Endothelial cell of umbilical vein (primary cell): ENCODE data around the gene AMPH. TPM values are rescaled to one million over a fixed set of nuclear protein-coding genes. Genes with fewer than 3 reads are reported as not detected.
A peak's percentile ranks its signal among the peaks of the same experiment; 100 is the strongest.
"Not testable (repeated sequence)": the region's sequence is repeated elsewhere in the genome, so short reads cannot be mapped to it uniquely, and the experiment has no call there.

Source experiments
- BruUV-seq: library from RNA; stranded (reverse); fragments of 400-500 nt; replicated peaks from 2 replicates; lab custom pipeline; 2021; lab: Mats Ljungman, UMichigan
- CTCF ChIA-PET: fragments of 300-600, 350-600 bp; sonication (Branson Sonifier 250); formaldehyde crosslinking; loops from one replicate; lab custom pipeline; 2021; ENCODE audit warnings: antibody characterized with exemption, inconsistent platforms; lab: Charles Lee
- POLR2A ChIA-PET: fragments of 300-600, 350-600 bp; sonication (Branson Sonifier 250); formaldehyde crosslinking; loops from one replicate; lab custom pipeline; 2021; ENCODE audit warnings: antibody characterized with exemption, inconsistent platforms; lab: Charles Lee
- DNase-seq: peaks from one replicate; pipeline ENCODE4 v3.0.0-alpha.2; 2011; ENCODE audit warnings: low read depth, low spot score
- FAIRE-seq: peaks from 2 replicates; lab custom pipeline; 2011; peaks lifted over from hg19 to GRCh38; lab: Jason Lieb, UNC
- H2AFZ ChIP-seq: 2 replicates; pipeline ENCODE4 v1.6.0; 2012; ENCODE audit warnings: low read depth, low read length, control low read depth, inconsistent platforms
- H3K27ac ChIP-seq: 2 replicates; pipeline ENCODE4 v1.5.1; 2011; ENCODE audit warnings: low read depth, mild to moderate bottlenecking, control low read depth, low read length, moderate library complexity; ENCODE audit not compliant: insufficient read depth
- H3K27me3 ChIP-seq, 2 experiments: 2 replicates each; pipeline versions ENCODE4 v1.6.0 to v1.6.1; 2011; ENCODE audit warnings: low read length in 2 of 2, mixed read lengths in 1 of 2; ENCODE audit not compliant: control insufficient read depth in 2 of 2, insufficient read depth in 2 of 2
- H3K36me3 ChIP-seq, 2 experiments: 2 replicates in 1 of 2; 3 replicates in 1 of 2; pipeline ENCODE4 v1.5.1; 2011; ENCODE audit warnings: low read length in 2 of 2, mild to moderate bottlenecking in 1 of 2, moderate library complexity in 1 of 2; ENCODE audit not compliant: control insufficient read depth in 2 of 2, insufficient read depth in 2 of 2; ENCODE audit errors: extremely low read depth in 1 of 2
- H3K4me1 ChIP-seq: 3 replicates; pipeline ENCODE4 v1.5.1; 2011; ENCODE audit warnings: mild to moderate bottlenecking, low read length; ENCODE audit not compliant: control insufficient read depth, insufficient read depth; ENCODE audit errors: extremely low read depth
- H3K4me2 ChIP-seq: 2 replicates; pipeline ENCODE4 v1.6.1; 2011; ENCODE audit warnings: low read length, control low read depth, mixed read lengths; ENCODE audit not compliant: insufficient read depth
- H3K4me3 ChIP-seq, 3 experiments: fragments of 200-600 bp in 1 of 3; sonication (generic), shearing (Covaris generic) in 1 of 3; replicated peaks in 1 of 3; 2 replicates each; pipeline ENCODE4 v1.5.1; 2011 to 2016; ENCODE audit warnings: control low read depth in 3 of 3, low read length in 3 of 3, mild to moderate bottlenecking in 2 of 3, inconsistent platforms in 1 of 3, low read depth in 1 of 3, moderate library complexity in 1 of 3; ENCODE audit not compliant: insufficient read depth in 1 of 3
- H3K79me2 ChIP-seq: 2 replicates; pipeline ENCODE4 v1.6.0; 2012; ENCODE audit warnings: low read length, inconsistent platforms; ENCODE audit not compliant: control insufficient read depth, insufficient read depth
- H3K9ac ChIP-seq: replicated peaks from 2 replicates; pipeline ENCODE3; 2011; ENCODE audit warnings: low read length, control low read depth; ENCODE audit not compliant: insufficient read depth; ENCODE audit errors: extremely low read depth
- H3K9me1 ChIP-seq: replicated peaks from 3 replicates; pipeline ENCODE4 v1.6.0; 2011; ENCODE audit warnings: mild to moderate bottlenecking, low read length; ENCODE audit not compliant: control insufficient read depth, insufficient read depth; ENCODE audit errors: extremely low read depth
- H3K9me3 ChIP-seq: replicated peaks from 2 replicates; pipeline ENCODE4 v1.5.1; 2012; ENCODE audit warnings: low read length, inconsistent platforms; ENCODE audit not compliant: control insufficient read depth, insufficient read depth
- H4K20me1 ChIP-seq: replicated peaks from 2 replicates; pipeline ENCODE3; 2011; ENCODE audit warnings: mild to moderate bottlenecking, low read length; ENCODE audit not compliant: control insufficient read depth, insufficient read depth; ENCODE audit errors: extremely low read depth
- FOS ChIP-seq: IDR thresholded peaks from 2 replicates; pipeline ENCODE4 v1.6.1; 2011; ENCODE audit warnings: mild to moderate bottlenecking, low read length, moderate library complexity, borderline replicate concordance; ENCODE audit not compliant: insufficient read depth
- GATA2 ChIP-seq: IDR thresholded peaks from 2 replicates; pipeline ENCODE4 v1.7.0; 2011; ENCODE audit warnings: low read depth, mild to moderate bottlenecking, moderate library complexity, mixed read lengths, low read length; ENCODE audit not compliant: insufficient read length, insufficient read depth
- JUN ChIP-seq: IDR thresholded peaks from 2 replicates; pipeline ENCODE4 v1.6.1; 2011; ENCODE audit warnings: borderline replicate concordance, low read depth; ENCODE audit not compliant: insufficient read length, insufficient read depth
- MYC ChIP-seq: IDR thresholded peaks from one replicate; pipeline ENCODE4 v1.6.1; 2011; ENCODE audit warnings: mild to moderate bottlenecking, low read depth, low read length
- POLR2A ChIP-seq: IDR thresholded peaks from 2 replicates; pipeline ENCODE4 v1.6.1; 2012; ENCODE audit warnings: low read depth, mild to moderate bottlenecking, control low read depth, low read length
- POLR2AphosphoS5 ChIP-seq: IDR thresholded peaks from 2 replicates; pipeline ENCODE4 v1.6.1; 2012; ENCODE audit warnings: low read depth, mild to moderate bottlenecking, control low read depth, low read length, moderate library complexity; ENCODE audit not compliant: insufficient read depth
- dilution Hi-C: fragments of 300-500 bp; cut with MboI; formaldehyde crosslinking; loops from one replicate; pipeline ENCODE4 v1.15.0; 2019; ENCODE audit warnings: low sequenced_read_pairs; ENCODE audit not compliant: extremely low pct_ligation_motif_present
- intact Hi-C: fragments of 100-400 bp; cut with micrococcal nuclease; formaldehyde crosslinking; loops from one replicate; pipeline ENCODE4 v1.10.0; 2022
- polyA plus RNA-seq, 4 experiments: library from polyadenylated mRNA; depleted of rRNA in 3 of 4; stranded (reverse) in 3 of 4; unstranded in 1 of 4; fragments of >200 nt; gene quantifications; 2 replicates each; pipeline versions ENCODE4 v1.2.1 to v1.2.3, GENCODE V29; 2011 to 2012; ENCODE audit warnings: missing spikeins in 1 of 4
- total RNA-seq: library from RNA; stranded (reverse); gene quantifications from 2 replicates; pipeline ENCODE4 v1.2.3, GENCODE V29; 2021
- TF ChIP-seq, protein P1 (sequence below), 2 donors: IDR thresholded peaks; 1 replicate in 1 of 2; 2 replicates in 1 of 2; pipeline ENCODE4 v1.5.1; 2011; ENCODE audit warnings: low read length in 2 of 2, mild to moderate bottlenecking in 2 of 2, moderate library complexity in 2 of 2, control low read depth in 1 of 2, inconsistent platforms in 1 of 2, low read depth in 1 of 2; ENCODE audit not compliant: insufficient read depth in 1 of 2; ENCODE audit errors: extremely low read depth in 1 of 2

The AMPH gene
- total and polyA plus RNA-seq, 2 donors (not counting 3 experiments of a cell fraction or from before 2014, with no cell fraction given): 5.2 to 9.2 TPM

DNA sequence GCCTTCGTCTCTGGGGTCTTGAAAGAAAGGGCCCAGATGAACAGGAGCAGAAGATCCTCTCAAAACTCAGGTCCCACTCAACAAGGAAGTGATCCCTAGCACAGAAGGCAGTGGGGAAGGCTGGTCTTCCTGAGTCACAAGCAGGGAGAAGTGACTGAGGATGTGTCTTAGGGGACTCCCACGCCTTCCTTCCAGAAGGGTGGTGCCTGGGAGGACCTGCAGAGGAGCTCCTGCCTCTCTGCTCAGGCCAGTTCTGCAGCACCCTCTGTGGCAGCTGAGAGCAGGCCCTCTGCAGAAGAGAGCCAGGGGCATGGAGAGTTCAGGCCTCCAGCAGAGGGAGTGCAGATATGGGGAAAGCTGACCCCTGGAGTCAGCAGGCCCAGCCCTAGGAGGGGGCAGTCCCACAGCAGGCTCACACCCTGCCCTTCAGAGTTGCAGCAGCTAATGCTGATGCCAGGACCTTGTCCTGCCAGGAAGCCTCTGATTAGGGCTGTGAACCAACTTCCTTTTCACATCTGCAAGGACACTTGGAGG is 289.9 kb downstream of the AMPH start:
- dilution Hi-C loops, BruUV-seq, H3K9me1 ChIP-seq, H3K9ac ChIP-seq, H3K27ac ChIP-seq, H3K27me3 ChIP-seq, H3K4me3 ChIP-seq, H3K4me1 ChIP-seq, intact Hi-C loops, POLR2A ChIA-PET, FAIRE-seq, H3K4me2 ChIP-seq, H3K36me3 ChIP-seq, H3K9me3 ChIP-seq, H3K79me2 ChIP-seq, H4K20me1 ChIP-seq: not testable (repeated sequence)
- TF ChIP-seq, protein P1, sequence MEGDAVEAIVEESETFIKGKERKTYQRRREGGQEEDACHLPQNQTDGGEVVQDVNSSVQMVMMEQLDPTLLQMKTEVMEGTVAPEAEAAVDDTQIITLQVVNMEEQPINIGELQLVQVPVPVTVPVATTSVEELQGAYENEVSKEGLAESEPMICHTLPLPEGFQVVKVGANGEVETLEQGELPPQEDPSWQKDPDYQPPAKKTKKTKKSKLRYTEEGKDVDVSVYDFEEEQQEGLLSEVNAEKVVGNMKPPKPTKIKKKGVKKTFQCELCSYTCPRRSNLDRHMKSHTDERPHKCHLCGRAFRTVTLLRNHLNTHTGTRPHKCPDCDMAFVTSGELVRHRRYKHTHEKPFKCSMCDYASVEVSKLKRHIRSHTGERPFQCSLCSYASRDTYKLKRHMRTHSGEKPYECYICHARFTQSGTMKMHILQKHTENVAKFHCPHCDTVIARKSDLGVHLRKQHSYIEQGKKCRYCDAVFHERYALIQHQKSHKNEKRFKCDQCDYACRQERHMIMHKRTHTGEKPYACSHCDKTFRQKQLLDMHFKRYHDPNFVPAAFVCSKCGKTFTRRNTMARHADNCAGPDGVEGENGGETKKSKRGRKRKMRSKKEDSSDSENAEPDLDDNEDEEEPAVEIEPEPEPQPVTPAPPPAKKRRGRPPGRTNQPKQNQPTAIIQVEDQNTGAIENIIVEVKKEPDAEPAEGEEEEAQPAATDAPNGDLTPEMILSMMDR (IDR thresholded peaks at IDR 0.05; ENCODE audit: extremely low read depth in 1 of 2, insufficient read depth in 1 of 2, low read depth in 1 of 2, low read length in 2 of 2): peak in 1 of 2 donors; percentile 39
- CTCF ChIA-PET: interaction anchor here (0.9 to 2.8 kb wide), 5 partner anchors 11 to 126 kb away, joined by 3 to 17 read pairs (median 4); no protein-coding TSS in a partner anchor
- H2AFZ ChIP-seq: peak overlapping the region; percentile 35
- peak; percentile 37 for DNase-seq

DNA sequence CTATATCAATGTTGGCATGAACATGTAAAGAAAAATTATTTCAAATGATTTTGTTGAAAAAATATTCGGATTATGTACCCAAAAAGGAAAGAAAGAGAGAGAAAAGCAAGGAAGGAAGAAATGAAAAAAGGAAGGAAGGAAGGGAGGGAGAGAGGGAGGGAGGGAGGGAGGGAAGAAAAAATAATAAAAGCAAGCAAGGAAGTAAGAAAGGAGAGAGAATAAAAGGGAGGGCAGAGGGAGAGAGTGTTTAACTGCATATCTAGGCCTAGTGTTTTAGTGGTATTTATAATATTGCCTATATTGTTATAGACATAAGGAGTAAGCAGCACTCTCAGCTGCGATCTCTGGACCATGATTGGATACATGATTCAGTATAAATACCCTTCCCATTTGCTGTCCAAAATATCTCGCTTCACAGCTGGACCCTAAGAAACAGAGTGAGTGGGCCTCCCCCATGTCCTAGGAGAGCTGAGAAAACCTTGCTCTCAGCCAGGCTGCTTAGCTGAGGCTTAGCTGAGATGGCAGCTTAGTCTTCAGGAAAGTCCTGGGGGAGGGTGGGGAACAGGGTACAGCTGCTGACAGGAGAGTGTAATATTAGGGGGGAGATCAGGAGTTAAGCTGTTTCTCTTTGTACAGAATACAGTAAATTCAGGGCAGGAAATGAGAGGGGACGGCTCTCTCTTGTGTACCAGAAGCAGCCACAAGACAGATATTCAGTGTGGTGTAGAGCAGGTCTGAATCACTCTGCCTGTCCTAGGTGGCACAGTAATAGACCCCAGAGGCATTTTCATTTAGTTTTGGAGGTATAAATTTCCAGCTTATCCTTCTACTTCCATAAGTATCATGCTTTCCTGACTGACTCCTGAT is 291.0 kb downstream of the AMPH start:
- no TSS peak for BruUV-seq
- FAIRE-seq (no peak), DNase-seq (no peak)
- Histone ChIP-seq H3K4me1 (no peaks in the 10 kb centered on the region), H3K79me2 (no peaks in the 10 kb centered on the region), H4K20me1 (no peaks in the 10 kb centered on the region), H3K9me1 (no peaks in the 10 kb centered on the region), H3K9me3 (no peaks in the 10 kb centered on the region), H3K4me3 (no peak overlapping the region), H3K4me2 (no peak overlapping the region), H3K9ac (no peak overlapping the region), H3K36me3 (no peaks in the 10 kb centered on the region), H2AFZ (peak overlapping the region; percentile 3), H3K27ac (no peak overlapping the region), H3K27me3 (no peaks in the 10 kb centered on the region)
- dilution Hi-C loops: no loop called here
- ChIA-PET POLR2A (no interaction called here), CTCF (interaction anchor here (1.2 to 2.8 kb wide), 5 partner anchors 13 to 34 kb away, joined by 3 to 17 read pairs (median 4); no protein-coding TSS in a partner anchor)
- intact Hi-C loops: no loop called here
- TF ChIP-seq GATA2: no peak
- no peak for TF ChIP-seq MYC
- TF ChIP-seq FOS: no peak
- TF ChIP-seq POLR2AphosphoS5: no peak
- no peak for TF ChIP-seq POLR2A
- no peak for TF ChIP-seq JUN

DNA sequence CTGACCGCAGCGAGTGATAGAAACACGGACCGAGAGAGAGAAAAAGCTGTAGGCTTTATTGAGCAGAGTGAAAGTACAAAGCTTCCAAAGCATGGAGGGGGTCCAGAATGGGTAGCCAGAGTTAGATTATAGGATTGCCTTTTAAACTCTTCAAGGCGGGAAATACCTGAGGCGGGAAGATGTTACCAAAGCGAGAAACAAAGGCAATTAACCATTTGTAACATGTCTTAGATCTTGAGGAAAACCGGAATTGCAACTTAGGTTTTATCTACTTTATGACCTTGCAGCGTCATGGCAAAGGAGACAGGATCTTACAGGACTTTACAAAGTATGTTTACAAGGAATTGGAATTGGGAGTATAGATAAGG is 295.0 kb downstream of the AMPH start:
- H3K36me3 ChIP-seq, H3K79me2 ChIP-seq, H3K9ac ChIP-seq, DNase-seq, intact Hi-C loops, H3K27ac ChIP-seq, BruUV-seq, H3K9me3 ChIP-seq, dilution Hi-C loops, H3K4me3 ChIP-seq, H3K9me1 ChIP-seq, H3K4me1 ChIP-seq, H3K4me2 ChIP-seq, POLR2A ChIA-PET, H3K27me3 ChIP-seq, FAIRE-seq, H4K20me1 ChIP-seq: not testable (repeated sequence)
- peak overlapping the region; percentile 56 for H2AFZ ChIP-seq
- CTCF ChIA-PET: interaction anchor here (0.6 to 5.2 kb wide), 45 partner anchors 8 to 436 kb away, joined by 3 to 80 read pairs (median 6); partner anchors contain the start of genes SFRP4 and STARD3NL
